HG03460 (cell line): ENCODE measurements around the gene C2CD3.
"Not testable (repeated sequence)": the region's sequence is repeated elsewhere in the genome, so short reads cannot be mapped to it uniquely, and the experiment has no call there.

Experiments used
- ATAC-seq: cut with Tn5 transposase; IDR thresholded peaks from one replicate; pipeline ENCODE4 v1.9.1; 2021; ENCODE audit not compliant: unreplicated experiment

Gene C2CD3

GRCh38 chr11:74070723-74071492 lies 99.9 kb downstream of the C2CD3 start:
- no peak for ATAC-seq

GRCh38 chr11:74069146-74070046 lies 101.4 kb downstream of the C2CD3 start:
- ATAC-seq, result no peak

- ATAC-seq, result not testable (repeated sequence)
These were observed 104.1 kb downstream of the C2CD3 start for GRCh38 chr11:74066663-74067062.

- ATAC-seq, result not testable (repeated sequence)
These were observed 105.3 kb downstream of the C2CD3 start for GRCh38 chr11:74065534-74065933.

GRCh38 chr11:74063628-74064027 lies 107.2 kb downstream of the C2CD3 start:
- not testable (repeated sequence) for ATAC-seq

GRCh38 chr11:74061599-74061998 lies 109.2 kb downstream of the C2CD3 start:
- ATAC-seq, result not testable (repeated sequence)

- no peak for ATAC-seq
These were observed 113.3 kb downstream of the C2CD3 start for GRCh38 chr11:74057249-74058151.

- ATAC-seq, result no peak
These were observed 114.9 kb downstream of the C2CD3 start for GRCh38 chr11:74055938-74056337.

- no peak for ATAC-seq
These were observed 120.3 kb downstream of the C2CD3 start for GRCh38 chr11:74050465-74050864.

GRCh38 chr11:74048993-74049392 lies 121.8 kb downstream of the C2CD3 start:
- ATAC-seq, result no peak

GRCh38 chr11:74044538-74044937 lies 126.3 kb downstream of the C2CD3 start:
- no peak for ATAC-seq

GRCh38 chr11:74043450-74043849 lies 127.4 kb downstream of the C2CD3 start:
- no peak for ATAC-seq

GRCh38 chr11:74037309-74037708 lies 133.5 kb downstream of the C2CD3 start:
- no peak for ATAC-seq

- no peak for ATAC-seq
These were observed 135.5 kb downstream of the C2CD3 start for GRCh38 chr11:74035264-74035663.

GRCh38 chr11:74033046-74033445 lies 137.8 kb downstream of the C2CD3 start:
- no peak for ATAC-seq

GRCh38 chr11:74030723-74031676 lies 139.8 kb downstream of the C2CD3 start:
- no peak for ATAC-seq

GRCh38 chr11:74025467-74026166 lies 145.2 kb downstream of the C2CD3 start:
- ATAC-seq, result no peak

GRCh38 chr11:74024261-74025029 lies 146.4 kb downstream of the C2CD3 start:
- no peak for ATAC-seq
